ENCODE measurements around the gene VOPP1.

DNA sequence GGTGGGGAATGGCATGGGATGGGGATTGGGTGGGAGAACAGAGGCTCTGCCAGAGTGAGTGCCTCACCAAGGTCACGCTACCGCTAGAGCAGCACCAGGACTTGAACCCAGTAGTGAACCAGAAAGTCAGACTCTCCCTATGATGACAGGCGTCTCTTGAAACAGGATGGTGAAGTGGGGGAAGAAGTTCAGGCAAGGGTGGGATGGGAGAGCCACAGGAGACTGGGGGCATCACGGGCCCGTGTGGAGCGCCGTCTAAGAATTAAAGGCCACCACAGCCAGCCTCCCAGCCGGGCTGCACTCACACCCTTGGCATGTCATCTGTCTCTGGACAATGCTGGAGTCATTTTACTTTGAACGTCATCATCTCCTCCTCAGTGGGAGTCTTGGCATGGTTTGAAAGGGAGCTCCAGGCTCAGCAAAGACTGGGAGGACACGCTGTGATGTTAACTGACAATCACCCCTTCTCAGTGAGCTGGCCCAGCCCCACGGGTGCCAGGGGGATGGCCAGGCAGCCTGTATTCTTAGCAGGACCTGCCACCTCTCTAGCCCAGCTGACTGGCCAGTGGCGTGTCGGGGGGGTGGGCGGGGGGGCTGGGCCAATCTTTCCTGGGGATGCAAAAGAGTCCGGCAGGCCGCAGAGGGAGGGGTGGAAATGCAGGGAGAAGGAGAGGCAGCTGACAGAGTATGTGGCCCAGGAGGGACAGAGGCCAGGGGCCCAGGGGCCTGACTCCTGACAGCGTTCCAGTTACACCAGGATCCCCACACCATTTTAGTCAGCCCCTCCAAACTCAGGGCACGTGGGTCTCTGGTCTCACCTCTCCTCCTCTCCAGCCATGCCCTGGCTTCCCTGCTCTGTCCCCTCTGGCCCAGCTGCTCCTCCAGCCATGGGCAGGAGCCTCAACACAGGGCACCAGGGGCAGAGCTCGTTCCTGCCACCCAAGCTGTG lies 96.2 kb downstream of the VOPP1 start:
- TF ChIP-seq, protein P1, sequence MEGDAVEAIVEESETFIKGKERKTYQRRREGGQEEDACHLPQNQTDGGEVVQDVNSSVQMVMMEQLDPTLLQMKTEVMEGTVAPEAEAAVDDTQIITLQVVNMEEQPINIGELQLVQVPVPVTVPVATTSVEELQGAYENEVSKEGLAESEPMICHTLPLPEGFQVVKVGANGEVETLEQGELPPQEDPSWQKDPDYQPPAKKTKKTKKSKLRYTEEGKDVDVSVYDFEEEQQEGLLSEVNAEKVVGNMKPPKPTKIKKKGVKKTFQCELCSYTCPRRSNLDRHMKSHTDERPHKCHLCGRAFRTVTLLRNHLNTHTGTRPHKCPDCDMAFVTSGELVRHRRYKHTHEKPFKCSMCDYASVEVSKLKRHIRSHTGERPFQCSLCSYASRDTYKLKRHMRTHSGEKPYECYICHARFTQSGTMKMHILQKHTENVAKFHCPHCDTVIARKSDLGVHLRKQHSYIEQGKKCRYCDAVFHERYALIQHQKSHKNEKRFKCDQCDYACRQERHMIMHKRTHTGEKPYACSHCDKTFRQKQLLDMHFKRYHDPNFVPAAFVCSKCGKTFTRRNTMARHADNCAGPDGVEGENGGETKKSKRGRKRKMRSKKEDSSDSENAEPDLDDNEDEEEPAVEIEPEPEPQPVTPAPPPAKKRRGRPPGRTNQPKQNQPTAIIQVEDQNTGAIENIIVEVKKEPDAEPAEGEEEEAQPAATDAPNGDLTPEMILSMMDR (IDR thresholded peaks at IDR 0.05 in 2 of 3, conservative IDR thresholded peaks at IDR 0.05 in 1 of 3; ENCODE audit: borderline replicate concordance in 1 of 3, insufficient read depth in 1 of 3, low read depth in 2 of 3, low read length in 2 of 3), result no peak
- no peak for TF ChIP-seq YY1 (IDR thresholded peaks at IDR 0.05; ENCODE audit: extremely low read depth, insufficient replicate concordance, low read depth, low read length)
- TF ChIP-seq POLR2AphosphoS5 (IDR thresholded peaks at IDR 0.05; ENCODE audit: low read depth, low read length), result no peak
- TF ChIP-seq SIN3A (IDR thresholded peaks at IDR 0.05; ENCODE audit: low read depth), result no peak
- no peak for TF ChIP-seq EZH2 (IDR thresholded peaks at IDR 0.05)
- TF ChIP-seq POLR2A (IDR thresholded peaks at IDR 0.05; ENCODE audit: borderline replicate concordance, extremely low read depth, insufficient read depth, insufficient read length), result no peak
- TF ChIP-seq, protein P2, sequence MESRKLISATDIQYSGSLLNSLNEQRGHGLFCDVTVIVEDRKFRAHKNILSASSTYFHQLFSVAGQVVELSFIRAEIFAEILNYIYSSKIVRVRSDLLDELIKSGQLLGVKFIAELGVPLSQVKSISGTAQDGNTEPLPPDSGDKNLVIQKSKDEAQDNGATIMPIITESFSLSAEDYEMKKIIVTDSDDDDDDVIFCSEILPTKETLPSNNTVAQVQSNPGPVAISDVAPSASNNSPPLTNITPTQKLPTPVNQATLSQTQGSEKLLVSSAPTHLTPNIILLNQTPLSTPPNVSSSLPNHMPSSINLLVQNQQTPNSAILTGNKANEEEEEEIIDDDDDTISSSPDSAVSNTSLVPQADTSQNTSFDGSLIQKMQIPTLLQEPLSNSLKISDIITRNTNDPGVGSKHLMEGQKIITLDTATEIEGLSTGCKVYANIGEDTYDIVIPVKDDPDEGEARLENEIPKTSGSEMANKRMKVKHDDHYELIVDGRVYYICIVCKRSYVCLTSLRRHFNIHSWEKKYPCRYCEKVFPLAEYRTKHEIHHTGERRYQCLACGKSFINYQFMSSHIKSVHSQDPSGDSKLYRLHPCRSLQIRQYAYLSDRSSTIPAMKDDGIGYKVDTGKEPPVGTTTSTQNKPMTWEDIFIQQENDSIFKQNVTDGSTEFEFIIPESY (IDR thresholded peaks at IDR 0.05; ENCODE audit: extremely low read depth, insufficient replicate concordance, low read length), result no peak
- no peak for TF ChIP-seq EZH2phosphoT487 (IDR thresholded peaks at IDR 0.05; ENCODE audit: borderline replicate concordance)
- TF ChIP-seq SRF (IDR thresholded peaks at IDR 0.05; ENCODE audit: low read depth), result no peak
- no peak for TF ChIP-seq RAD21 (IDR thresholded peaks at IDR 0.05; ENCODE audit: low read depth)

All from HCT116 (cell line).